GM18511 (cell line): ENCODE results near the gene ASXL1.
A peak's percentile ranks its signal among the peaks of the same experiment; 100 is the strongest.

Experiments used
- ATAC-seq: cut with Tn5 transposase; IDR thresholded peaks from one replicate; pipeline ENCODE4 v1.9.1; 2021; ENCODE audit warnings: mild to moderate bottlenecking, moderate library complexity; ENCODE audit not compliant: unreplicated experiment

Gene ASXL1

DNA sequence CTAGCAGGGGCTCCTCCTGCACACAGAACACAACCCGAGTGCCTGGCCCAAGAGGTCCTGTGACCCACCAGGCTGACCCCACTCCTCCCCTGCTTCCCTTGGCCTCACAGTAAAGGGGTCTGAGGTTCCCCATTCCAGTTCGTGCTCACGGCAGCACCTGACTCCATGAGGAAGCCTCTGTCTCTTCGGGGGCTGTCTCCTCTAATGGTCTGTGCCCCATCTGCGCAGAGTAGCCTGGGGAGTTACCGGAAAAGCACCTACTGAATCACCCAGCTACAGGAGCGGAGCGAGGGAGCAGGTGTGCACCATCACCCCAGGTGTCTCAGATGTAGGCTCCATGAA is 93.2 kb downstream of the ASXL1 start:
- no peak for ATAC-seq

DNA sequence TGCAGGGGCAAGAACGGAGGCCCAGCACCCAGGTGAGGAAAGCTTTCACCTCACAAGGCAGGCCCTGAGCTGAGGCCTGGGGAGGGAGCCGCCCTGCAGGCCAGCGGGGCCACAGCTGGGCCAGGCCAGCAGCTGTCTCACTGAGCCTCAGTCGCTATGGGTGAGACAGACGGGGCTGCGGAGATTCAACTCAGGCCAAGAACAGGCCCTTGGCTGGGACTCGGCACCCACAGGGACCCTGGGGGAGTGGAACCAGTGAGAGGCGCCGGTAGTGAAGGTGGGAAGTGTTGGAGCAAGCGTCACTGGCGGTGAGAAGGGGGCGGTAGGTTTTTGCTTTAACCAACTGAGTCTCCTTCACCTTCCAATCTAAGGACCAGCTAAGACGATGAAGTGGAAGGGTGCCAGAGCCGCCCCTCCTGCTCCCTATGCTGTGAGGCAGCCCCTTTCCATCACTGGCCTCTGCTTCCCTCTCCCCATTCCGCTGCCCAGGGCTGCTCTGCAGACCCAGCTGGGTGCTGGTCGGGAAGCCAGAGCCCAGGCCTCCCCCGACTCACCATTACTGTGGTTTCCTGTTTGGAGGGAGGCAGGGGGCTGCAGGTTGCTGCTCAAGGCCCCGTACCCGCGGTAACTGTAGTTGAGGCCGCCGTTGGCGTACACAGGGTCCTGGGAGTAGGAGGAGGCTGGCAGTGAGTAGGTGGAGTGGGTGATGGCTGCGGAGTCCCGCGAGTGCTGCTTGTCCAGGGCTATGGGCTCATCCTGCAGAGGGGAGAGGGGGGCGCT is 93.7 kb downstream of the ASXL1 start:
- ATAC-seq, result no peak

DNA sequence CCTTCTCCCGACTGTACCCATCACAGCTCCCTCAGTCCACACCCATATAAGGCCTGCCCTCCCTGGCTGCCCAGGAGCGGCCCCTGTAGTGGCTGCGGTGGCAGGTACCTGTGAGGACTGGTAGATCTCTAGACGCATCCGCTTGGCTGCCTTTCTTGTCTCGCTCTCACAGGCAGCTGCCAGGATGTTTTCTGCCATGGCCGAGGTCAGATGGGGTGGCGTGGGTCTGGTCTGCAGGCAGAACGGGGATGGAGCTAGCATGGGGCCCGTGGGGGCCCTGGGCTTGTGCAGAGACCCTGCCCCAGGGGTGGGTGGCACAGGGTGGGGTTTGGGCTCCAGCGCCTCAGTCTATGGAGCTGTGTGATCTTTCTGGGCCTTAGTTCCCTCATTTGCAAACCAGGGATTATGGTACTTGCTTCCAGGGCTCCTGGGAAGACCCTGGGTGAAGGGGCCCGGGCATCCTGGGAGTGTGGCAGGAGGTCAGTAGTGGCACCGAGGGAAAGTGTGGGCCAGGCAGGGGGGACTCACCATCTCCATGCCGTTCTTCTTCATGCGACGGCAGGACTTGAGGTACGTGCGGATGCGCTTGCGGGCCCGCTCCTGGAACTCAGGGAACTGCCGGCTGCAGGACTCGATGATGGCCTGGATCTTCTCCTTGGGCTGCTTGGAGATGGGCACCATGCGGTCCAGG is 94.8 kb downstream of the ASXL1 start:
- no peak for ATAC-seq

DNA sequence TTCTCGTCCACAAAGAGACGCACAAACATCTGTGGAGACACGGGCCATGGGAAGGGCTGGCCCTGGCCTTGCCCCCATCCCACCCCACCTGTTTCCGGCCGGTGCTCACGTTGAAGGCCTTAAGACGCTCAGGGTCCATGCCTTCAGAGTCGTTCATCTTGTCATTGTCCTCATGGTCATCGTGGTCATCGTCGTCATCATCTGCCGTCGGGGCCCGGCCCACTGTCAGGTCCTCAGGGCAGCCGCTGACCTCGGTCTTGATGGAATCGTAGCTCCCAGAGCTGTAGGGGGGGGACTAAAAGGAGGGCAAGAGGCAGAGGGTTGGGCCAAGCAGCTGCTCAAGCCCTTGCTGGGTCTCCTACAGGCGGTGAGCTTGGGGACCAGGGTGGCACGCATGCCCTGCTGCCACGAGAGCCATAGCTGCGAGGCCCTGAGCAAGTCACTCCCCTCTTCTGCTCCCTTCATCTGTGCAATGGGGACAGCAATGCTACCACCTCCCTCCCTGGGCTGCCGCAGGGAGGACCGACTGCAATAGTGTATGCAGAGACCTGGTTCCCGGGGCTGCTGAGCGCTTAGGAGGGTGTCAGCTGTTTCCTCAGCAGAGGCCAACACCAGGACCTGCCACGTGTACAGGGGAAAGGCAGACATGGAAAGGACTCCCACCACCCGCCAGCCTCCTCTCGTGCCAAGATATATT is 95.5 kb downstream of the ASXL1 start:
- no peak for ATAC-seq

DNA sequence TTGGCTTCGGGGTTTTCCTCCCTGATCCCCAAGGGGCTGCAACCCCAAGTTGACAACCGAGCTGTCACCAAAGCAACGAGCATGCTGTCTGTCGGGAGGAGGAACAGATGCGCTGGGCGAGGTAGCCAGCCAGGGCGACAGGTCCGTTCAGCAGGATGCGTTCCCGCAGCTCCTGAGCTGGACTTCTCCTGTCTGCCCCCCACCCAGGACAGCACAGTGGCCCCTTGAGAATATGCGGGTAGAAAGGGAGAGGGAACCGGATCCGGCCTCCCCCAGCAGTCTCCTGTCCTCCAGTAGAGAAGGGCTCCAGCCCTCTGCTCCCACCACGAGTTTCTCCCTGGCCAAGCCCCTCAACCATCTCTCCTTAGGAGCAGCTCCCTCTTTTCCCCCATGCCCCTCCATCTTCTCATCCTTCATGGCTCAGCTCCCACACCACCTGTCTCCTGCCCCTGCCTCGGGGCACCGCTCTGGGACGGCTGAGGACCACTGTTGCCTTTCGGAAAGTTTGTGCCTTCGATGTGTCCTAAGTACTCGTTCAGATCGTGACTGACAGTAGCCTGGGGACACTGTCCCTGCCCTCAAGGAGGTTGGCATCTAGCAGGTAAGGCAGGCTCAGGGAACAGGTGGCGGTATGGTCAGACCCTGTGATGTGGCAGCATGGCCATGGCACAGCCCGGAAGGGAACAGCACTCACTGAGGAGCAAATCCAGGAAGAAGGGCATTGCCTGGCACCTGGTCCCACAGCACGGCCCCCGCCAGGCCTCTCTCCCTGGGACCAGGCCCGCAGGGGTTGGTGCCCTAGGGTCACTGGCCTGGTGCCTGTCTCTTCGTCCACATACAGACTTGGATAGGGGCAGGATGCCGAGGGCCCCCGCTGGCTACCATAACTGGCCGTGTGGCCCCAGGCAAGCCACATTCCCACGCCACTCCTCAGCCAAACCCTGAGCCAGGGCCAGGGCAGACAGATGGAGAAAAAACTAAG is 96.3 kb downstream of the ASXL1 start:
- ATAC-seq, result no peak

DNA sequence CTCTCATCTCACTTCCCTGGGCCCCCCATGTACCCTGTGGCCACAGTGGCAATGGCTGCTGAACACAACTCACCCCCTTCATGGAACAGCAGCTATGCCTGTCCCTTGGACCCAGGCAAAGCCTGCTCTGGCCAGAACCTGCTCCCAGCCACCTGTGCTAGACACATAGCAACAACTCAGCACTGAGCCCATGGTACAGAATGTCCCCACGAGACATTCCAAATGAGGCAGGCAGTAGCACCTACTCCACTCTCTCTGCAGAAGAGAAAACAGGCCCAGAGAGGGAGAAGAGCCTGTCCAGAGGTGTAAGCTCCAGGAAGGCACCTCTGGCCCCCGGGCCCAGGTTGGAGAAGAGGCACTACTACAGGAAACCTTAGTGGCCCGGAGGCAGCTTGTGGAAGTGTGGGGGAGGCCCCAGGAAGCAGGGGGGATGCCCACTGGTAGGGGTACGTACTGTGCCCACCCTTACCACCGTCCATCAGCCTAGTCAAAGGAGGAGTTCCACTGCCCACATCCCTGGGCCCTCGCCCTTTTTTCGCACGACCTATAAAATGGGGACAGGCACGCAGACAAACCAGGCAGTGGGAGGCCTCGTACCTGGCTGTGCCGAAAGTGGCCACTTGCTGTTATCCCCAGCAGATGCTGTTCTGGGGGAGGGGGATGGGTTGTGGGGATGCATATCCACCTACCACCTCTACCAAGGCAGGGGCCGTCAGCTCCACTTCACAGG is 97.2 kb downstream of the ASXL1 start:
- no peak for ATAC-seq

DNA sequence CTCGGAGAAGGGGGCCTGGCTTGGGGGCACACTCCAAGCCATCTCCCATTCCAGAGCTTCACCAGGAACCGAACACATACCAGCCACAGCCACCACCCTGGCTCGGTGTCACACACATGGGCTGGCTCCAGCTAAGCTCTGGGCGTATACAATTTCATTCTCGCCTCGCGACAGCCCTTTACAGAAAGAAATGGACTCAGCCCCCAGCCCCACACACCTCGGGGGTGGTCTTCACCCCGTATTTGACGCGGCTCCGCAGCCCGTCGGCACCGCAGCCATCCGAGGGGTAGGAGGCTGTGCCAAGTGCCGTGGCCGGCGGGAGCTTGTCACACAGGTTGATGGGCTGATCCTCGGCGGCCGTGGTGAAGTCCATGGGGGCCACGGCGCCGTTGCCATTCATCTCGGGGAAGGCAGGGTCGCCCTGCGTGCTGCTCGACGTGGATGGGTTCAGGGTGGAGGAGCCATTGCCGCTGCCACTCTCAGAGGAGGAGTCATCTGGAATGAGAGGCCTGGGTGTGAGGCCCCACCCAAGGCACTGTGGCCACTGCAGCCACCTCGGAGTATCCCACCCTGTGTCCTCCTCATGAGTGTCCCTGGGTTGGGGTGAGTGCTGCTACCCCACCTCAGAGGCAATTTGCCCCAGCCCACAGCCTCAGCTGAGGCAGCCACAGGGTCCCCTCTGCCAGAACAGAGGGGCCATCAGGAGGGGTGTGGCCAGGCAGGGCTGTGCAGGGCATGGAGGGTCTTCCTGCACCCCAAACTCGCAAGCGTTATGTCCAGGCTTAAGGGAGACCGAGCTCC is 98.0 kb downstream of the ASXL1 start:
- ATAC-seq, result no peak

DNA sequence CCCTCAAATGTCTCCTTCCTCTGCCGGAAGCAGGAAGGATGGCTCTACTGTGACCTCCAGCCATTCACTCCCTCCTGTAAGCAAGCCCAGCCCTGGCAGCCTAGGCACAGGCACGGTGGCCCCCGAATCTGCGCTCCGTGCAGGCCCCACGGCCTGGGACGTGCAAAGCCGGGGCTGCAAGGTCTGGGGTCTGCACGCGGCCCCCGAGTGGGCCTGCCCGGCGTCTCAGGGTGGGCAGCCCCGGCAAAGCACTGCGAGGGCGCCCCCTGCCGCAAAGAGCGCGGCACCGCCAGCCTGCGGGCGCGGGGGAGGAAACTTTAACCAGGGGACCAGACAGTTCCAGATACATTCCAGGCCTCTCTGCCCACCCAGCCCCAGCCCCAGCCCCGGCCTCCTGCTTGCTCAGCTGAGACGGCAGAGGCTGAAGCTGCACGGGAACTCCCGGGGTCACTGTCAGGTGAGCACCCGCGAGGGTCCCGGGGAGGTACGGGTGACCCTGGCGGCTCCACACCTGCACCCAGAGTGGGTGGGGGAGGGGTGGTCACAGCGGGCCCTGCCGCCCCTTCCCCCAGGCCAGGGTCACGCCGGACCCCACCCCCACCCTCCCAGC is 98.8 kb downstream of the ASXL1 start:
- no peak for ATAC-seq

DNA sequence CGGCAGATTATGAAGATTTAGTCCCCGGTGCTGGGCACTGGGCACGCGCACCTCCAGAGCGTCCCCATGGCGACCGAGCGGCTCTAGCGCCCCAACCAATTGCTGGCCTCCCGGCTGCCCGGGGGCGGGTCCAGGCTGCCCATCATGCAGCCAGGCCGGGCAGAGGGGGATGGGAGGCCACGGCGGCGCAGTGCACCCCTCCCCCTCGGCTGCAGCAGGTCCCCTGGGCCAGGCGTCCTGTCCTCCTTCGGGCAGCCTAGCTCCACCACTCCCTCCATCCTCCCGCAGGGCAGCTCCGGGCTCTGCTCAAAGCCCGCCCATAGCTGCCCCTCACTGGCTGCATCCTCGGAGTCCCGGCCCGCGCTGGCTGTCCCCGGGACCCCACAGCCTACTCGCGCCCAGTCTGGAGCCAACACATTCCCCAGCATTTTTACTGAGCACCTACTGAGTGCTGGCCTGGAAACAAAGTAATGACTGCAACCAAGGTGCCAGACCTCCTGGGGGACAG is 99.4 kb downstream of the ASXL1 start:
- peak; percentile 57 for ATAC-seq

DNA sequence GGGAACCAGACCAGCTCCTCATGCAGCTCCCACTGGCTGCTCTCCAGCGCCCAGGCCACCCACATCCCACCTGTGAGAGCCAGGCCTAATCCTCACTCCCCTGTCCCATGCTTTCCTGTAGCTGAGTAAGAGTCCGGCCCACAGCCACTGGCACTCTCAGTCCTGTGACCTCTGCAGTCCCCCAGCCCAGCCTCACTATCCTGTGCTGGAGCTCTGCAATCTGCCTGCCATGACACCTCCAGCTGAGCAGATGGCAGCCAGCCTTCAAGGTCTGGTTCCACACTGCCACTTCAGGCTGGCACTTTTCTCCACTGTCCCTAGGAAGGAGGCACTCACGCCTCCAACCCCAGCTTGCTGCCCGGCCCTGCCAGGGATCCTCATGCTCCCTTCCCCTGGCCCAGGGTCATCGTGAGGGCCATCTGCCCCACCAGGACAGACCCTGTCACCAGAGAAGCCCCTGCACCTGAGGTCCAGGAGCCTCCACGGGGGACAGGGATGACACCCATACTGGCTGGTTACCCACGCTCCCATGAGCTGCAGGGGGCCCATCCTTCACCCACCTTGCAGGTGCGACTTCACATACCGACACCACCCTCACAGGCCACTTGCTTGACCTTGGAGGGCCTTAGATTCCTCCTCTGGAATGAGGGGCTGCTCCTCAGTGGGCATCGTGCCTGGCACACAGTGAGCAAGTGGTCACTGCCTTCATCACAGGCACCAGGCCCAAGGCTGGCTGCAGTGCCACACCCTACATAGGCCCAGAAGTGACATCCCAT is 100.1 kb downstream of the ASXL1 start:
- ATAC-seq, result no peak

DNA sequence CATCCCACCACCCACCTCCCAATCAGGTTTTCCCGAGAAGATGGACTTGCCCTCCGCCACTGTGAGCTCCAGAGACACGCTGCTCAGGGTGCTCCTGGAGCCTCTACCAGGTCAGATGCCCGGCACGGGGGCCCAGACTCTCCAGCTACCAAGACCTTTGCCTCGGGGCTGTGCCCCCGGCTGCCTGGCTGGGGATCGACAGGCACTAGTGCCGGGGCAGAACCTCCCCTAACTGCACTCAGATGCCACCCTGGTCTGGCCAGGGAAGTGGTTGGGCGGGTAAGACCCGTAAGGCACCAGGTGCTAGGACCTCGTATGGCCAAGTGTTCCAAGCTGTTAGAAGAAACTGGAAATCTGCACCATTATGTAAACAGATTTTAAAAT is 100.7 kb downstream of the ASXL1 start:
- ATAC-seq, result no peak

DNA sequence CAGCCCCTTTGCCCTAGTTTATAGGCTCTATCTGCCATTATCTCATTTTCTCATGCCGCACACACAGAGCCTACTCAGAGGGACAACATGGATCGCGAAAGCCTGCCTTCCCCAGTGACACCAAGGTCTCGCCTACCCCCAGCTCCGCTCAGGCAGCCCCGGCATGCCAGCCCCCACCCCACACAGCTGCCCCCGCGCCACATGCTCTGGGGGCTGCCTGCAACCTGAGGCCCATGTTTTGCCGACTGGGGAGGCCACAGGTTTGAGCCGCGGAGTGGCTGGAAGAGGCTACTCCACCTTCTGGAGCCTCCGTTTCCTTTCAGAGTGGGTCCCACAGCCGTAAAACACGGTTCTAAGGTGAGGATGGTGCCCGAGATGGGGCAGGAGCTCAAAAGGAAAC is 102.1 kb downstream of the ASXL1 start:
- ATAC-seq, result no peak

DNA sequence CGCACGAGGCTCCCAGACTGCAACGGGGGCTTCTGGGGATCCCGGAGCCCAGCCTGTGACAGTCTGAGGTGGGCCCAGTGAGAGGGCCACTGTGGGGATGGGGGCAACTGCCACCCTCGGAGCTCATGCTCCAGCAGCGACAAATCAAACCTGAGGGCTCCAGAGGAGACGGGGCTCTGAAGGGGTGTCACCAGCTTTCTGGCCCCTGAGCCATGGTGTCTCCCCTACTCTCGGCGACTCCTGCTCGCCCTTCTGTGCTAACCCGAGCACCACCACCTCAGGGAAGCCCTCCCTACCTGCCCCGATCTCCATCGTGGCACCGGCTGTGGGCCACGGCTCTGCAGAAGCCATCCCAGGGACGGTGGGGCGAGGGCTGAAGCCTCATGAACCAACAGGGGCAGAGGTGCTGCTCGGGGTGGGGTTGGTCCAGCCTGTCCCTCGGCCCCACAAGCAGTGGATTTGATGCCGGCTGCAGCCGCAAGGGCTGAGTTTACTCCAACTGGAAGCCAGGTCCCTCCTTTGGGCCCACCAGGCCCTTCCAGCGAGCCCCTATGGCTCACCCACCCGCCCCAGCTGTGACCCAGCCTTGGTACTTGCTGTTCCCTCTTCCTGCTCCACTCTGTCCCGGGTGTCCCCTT is 102.7 kb downstream of the ASXL1 start:
- no peak for ATAC-seq

DNA sequence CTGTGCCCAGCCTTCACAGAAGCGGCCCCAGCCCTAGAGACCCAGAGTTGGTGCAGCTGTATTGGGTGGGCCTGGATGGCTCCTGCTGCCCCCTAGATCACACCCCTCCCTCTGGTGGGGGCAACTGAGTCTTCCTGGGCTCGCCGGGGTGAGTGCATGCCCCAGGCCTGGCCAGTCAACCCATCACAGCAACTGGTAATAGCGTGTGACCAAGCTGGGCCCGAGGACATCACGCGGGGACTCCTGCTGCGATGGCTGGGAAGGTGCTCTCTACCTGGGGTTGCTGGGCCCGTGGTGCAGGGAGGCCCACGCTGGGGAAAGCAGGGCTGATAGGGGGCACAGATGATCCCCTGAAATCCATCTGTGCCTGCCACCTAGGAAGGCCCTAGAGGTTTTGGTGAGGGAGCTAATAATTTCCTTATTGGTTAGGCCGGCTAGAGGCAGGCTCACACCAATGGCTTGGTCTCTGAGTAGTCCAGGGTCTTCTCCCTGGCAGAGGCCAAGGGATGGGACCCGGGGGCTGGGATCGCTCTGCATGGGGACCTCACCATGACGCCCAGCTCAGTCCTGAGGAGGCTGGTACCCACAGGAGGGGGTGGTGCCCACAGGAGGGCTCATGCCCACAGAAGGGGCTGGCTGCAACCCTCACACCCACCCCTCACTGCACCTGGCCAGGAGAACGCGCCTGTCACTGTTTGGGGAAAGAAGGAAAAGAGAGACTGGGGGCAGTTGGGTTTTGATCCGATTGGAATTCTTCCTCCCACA is 103.9 kb downstream of the ASXL1 start:
- no peak for ATAC-seq

DNA sequence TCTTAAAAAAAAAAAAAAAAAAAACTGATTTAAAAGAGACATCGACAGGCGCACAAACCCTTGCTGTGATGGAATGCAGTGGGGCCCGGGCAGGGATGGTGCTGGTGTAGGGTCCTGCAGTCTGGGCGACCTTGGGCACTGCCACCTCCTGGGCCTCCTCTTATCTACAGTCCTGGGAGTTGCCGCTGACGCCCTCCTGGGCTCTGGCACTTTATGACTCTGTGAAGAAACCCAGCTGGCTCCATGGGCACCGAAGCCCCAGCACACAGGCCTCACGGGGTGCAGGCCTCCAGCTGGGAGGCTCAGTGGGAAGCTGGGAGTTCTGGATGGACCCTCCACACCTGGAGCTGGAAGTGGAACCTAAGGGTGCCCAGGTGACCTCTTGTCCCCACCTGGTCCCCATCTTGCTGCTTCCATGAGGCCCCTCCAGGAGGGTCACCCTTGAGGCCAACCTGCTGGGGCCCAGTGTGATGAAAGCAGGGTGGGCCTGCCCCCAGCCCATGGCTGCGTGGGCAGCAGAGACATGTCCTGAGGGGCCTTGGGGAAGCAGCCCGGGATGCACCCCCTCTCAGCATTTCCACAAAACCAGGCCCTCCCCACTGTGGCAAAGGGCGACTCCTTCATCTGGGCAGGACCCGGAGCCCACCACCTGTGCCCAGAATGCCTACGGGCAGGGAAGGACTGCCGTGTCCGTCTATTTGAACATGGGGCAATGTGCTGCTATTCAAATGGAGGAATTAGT is 104.9 kb downstream of the ASXL1 start:
- ATAC-seq, result no peak
